Left cardiac atrium (tissue), 4 donors: ENCODE results near the gene TESK2. TPM values are rescaled to one million over a fixed set of nuclear protein-coding genes. Genes with fewer than 3 reads are reported as not detected.
"Not testable (repeated sequence)": the region's sequence is repeated elsewhere in the genome, so short reads cannot be mapped to it uniquely, and the experiment has no call there.

Experiments
- ATAC-seq, 2 donors: fragments of 200-7000 bp; cut with Tn5 transposase; one replicate each; pipeline ENCODE4 v1.9.1; 2020; ENCODE audit warnings: mild to moderate bottlenecking in 2 of 2, moderate library complexity in 2 of 2
- DNase-seq: peaks from one replicate; pipeline ENCODE4 v3.0.0-alpha.2; 2020
- intact Hi-C, 2 donors: fragments of 100-400 bp; cut with DNase I; formaldehyde crosslinking; loops; one replicate each; pipeline versions ENCODE4 v1.14.1 to v1.15.1; 2022 to 2023
- total RNA-seq, 2 donors: library from RNA; stranded (reverse); fragmentation: NEBNext Ultra II Directional; extraction: Animal tissue kit (Norgen Biotek cat#: 25700); gene quantifications; one replicate each; pipeline ENCODE4 v1.2.1, GENCODE V29; 2021
- donor health status: DM: no; HTN: yes; CAD: no.
- donor health status: DM: no; HTN: yes; CAD: no; lungs with severe emphysema.
- donor health status: DM: yes; HTN: yes; CAD: no.
- donor health status: Dilated cardiomyopathy.

The TESK2 gene
- total RNA-seq, 2 donors from 2014 or later, result 1.4 to 2.8 TPM

- DNase-seq, ATAC-seq: not testable (repeated sequence)
- intact Hi-C loops, result loop anchor here in 1 of 2 donors (5.0 kb wide), 1 partner anchor 59 kb away; no protein-coding TSS in a partner anchor
Observed at GRCh38 chr1:45513532-45514260, 22.7 kb upstream of the TESK2 start.

GRCh38 chr1:45512641-45513054, 21.7 kb upstream of the TESK2 start:
- DNase-seq, result peak; percentile 64
- intact Hi-C loops, result loop anchor here in 1 of 2 donors (5.0 kb wide), 1 partner anchor 60 kb away; no protein-coding TSS in a partner anchor
- peak; percentile 49 to 78 for ATAC-seq

GRCh38 chr1:45510972-45511527, 20.1 kb upstream of the TESK2 start:
- ATAC-seq (no peak), DNase-seq (no peak)
- intact Hi-C loops, result loop anchor here in 1 of 2 donors (5.0 kb wide), 1 partner anchor 61 kb away; no protein-coding TSS in a partner anchor

GRCh38 chr1:45510036-45510971, 19.3 kb upstream of the TESK2 start:
- no peak for ATAC-seq
- no peak for DNase-seq
- intact Hi-C loops, result loop anchor here in 1 of 2 donors (5.0 kb wide), 1 partner anchor 62 kb away; no protein-coding TSS in a partner anchor

- DNase-seq, result peak; percentile 47
- intact Hi-C loops, result no loop called here
- ATAC-seq, result peak; percentile 56 to 81
Observed at GRCh38 chr1:45508295-45509151, 17.6 kb upstream of the TESK2 start.

GRCh38 chr1:45507893-45508292, 16.9 kb upstream of the TESK2 start:
- intact Hi-C loops, result no loop called here
- ATAC-seq (no peak), DNase-seq (no peak)

GRCh38 chr1:45507195-45507594, 16.2 kb upstream of the TESK2 start:
- no peak for DNase-seq
- ATAC-seq, result no peak
- intact Hi-C loops, result no loop called here

- DNase-seq (no peak), ATAC-seq (no peak)
- intact Hi-C loops, result no loop called here
Observed at GRCh38 chr1:45503462-45504360, 12.7 kb upstream of the TESK2 start.

- intact Hi-C loops, result no loop called here
- no peak for ATAC-seq
- no peak for DNase-seq
Observed at GRCh38 chr1:45501505-45501859, 10.5 kb upstream of the TESK2 start.

GRCh38 chr1:45499415-45499769, 8.4 kb upstream of the TESK2 start:
- ATAC-seq (no peak), DNase-seq (no peak)
- intact Hi-C loops, result loop anchor here in 1 of 2 donors (10.0 kb wide), 1 partner anchor 485 kb away; the partner anchor contains the start of genes HECTD3 and UROD

GRCh38 chr1:45498279-45498678, 7.3 kb upstream of the TESK2 start:
- no peak for ATAC-seq
- no peak for DNase-seq
- intact Hi-C loops, result loop anchor here in 1 of 2 donors (10.0 kb wide), 1 partner anchor 483 kb away; the partner anchor contains the start of genes HECTD3 and UROD

- intact Hi-C loops, result loop anchor here (2.0 to 10.0 kb wide), 4 partner anchors 131 to 481 kb away; partner anchors contain the start of genes HECTD3 (in 2 of the 2) and UROD (in 2 of the 2)
- ATAC-seq (no peak), DNase-seq (peak; percentile 37)
Observed at GRCh38 chr1:45493116-45493697, 2.2 kb upstream of the TESK2 start.

- ATAC-seq (no peak), DNase-seq (no peak)
- intact Hi-C loops, result loop anchor here (2.0 to 10.0 kb wide), 4 partner anchors 130 to 480 kb away; partner anchors contain the start of genes HECTD3 (in 2 of the 2) and UROD (in 2 of the 2)
Observed at GRCh38 chr1:45492691-45493090, 1.7 kb upstream of the TESK2 start.

GRCh38 chr1:45491487-45492260, 711 bp upstream of the TESK2 start:
- no peak for DNase-seq
- ATAC-seq, result no peak
- intact Hi-C loops, result loop anchor here (2.0 to 10.0 kb wide), 5 partner anchors 129 to 479 kb away; partner anchors contain the start of genes HECTD3 (in 2 of the 2) and UROD (in 2 of the 2)

GRCh38 chr1:45490121-45490625, 790 bp downstream of the TESK2 start:
- DNase-seq (no peak), ATAC-seq (peak; percentile 1 to 9)
- intact Hi-C loops, result loop anchor here (2.0 to 10.0 kb wide), 4 partner anchors 128 to 478 kb away; partner anchors contain the start of genes HECTD3 (in 2 of the 2) and UROD (in 2 of the 2)

- intact Hi-C loops, DNase-seq, ATAC-seq: not testable (repeated sequence)
Observed at GRCh38 chr1:45489379-45489778, 1.6 kb downstream of the TESK2 start.
